Tibial nerve (tissue), 4 donors: ENCODE data around the gene ZNF865.

ENCODE experiments used
- EP300 ChIP-seq, 2 donors: sonication (generic); formaldehyde crosslinking; IDR thresholded peaks; one replicate each; pipeline ENCODE4 v1.6.1; 2017; ENCODE audit warnings: antibody characterized with exemption in 2 of 2, mild to moderate bottlenecking in 1 of 2
- POLR2A ChIP-seq, 2 donors: fragments of 450-650 bp; IDR thresholded peaks; one replicate each; pipeline ENCODE4 v1.6.1; 2017; ENCODE audit warnings: antibody characterized with exemption in 2 of 2, mild to moderate bottlenecking in 2 of 2, moderate library complexity in 2 of 2
- TF ChIP-seq, protein P1 (sequence below), 5 experiments: fragments of 200-600 bp in 3 of 5; fragments of 450-650 bp in 2 of 5; sonication (generic) in 3 of 5; IDR thresholded peaks; one replicate each; pipeline ENCODE4 v1.5.1; 2016 to 2019; ENCODE audit warnings: antibody characterized with exemption in 5 of 5, mild to moderate bottlenecking in 3 of 5, moderate library complexity in 2 of 5

DNA sequence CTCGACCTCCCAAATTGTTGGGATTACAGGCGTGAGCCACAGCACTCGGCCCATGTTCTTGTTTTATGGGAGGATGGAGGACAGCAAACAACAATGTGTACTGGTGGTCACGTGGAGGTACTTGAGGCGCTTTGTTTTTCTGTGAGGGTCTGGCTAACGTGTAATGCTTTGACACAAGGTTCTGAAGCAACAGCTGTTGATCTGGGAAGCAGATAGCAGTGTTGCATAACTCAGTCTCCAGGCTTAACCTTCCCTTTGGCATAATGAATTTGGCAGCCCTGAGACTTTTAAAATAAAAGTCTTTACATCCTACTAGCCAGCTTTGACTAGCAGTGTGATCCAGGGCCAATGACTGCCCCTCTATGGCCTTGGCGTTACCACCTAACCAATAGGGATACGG, 28.4 kb downstream of the ZNF865 start:
- TF ChIP-seq, protein P1, sequence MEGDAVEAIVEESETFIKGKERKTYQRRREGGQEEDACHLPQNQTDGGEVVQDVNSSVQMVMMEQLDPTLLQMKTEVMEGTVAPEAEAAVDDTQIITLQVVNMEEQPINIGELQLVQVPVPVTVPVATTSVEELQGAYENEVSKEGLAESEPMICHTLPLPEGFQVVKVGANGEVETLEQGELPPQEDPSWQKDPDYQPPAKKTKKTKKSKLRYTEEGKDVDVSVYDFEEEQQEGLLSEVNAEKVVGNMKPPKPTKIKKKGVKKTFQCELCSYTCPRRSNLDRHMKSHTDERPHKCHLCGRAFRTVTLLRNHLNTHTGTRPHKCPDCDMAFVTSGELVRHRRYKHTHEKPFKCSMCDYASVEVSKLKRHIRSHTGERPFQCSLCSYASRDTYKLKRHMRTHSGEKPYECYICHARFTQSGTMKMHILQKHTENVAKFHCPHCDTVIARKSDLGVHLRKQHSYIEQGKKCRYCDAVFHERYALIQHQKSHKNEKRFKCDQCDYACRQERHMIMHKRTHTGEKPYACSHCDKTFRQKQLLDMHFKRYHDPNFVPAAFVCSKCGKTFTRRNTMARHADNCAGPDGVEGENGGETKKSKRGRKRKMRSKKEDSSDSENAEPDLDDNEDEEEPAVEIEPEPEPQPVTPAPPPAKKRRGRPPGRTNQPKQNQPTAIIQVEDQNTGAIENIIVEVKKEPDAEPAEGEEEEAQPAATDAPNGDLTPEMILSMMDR (IDR thresholded peaks at IDR 0.05), result no peak
- TF ChIP-seq POLR2A (IDR thresholded peaks at IDR 0.05), result no peak
- TF ChIP-seq EP300 (IDR thresholded peaks at IDR 0.05), result no peak
